ENCODE data around the gene MMD.

DNA sequence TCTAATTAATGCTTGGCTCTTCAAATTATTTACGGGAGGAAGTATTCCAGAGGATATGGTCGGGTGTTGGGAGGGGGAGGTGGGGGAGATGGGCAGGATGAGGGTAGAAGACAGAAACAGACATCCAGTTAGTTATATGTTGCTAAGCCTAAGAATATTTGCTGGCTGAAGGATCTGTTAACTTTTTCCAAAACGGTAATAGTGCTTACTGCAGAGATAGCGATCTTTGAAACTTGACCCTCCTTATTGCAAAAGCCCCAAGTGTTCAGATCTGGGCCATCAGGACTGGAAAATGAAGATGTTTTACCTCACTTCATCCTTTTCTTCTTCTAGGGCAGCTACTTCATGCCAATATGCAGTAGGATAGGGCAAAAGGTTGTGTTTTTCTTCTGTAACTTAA lies 27.0 kb upstream of the MMD start:
- TF ChIP-seq, protein P1, sequence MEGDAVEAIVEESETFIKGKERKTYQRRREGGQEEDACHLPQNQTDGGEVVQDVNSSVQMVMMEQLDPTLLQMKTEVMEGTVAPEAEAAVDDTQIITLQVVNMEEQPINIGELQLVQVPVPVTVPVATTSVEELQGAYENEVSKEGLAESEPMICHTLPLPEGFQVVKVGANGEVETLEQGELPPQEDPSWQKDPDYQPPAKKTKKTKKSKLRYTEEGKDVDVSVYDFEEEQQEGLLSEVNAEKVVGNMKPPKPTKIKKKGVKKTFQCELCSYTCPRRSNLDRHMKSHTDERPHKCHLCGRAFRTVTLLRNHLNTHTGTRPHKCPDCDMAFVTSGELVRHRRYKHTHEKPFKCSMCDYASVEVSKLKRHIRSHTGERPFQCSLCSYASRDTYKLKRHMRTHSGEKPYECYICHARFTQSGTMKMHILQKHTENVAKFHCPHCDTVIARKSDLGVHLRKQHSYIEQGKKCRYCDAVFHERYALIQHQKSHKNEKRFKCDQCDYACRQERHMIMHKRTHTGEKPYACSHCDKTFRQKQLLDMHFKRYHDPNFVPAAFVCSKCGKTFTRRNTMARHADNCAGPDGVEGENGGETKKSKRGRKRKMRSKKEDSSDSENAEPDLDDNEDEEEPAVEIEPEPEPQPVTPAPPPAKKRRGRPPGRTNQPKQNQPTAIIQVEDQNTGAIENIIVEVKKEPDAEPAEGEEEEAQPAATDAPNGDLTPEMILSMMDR (IDR thresholded peaks at IDR 0.05) = no peak
- TF ChIP-seq, protein P2, sequence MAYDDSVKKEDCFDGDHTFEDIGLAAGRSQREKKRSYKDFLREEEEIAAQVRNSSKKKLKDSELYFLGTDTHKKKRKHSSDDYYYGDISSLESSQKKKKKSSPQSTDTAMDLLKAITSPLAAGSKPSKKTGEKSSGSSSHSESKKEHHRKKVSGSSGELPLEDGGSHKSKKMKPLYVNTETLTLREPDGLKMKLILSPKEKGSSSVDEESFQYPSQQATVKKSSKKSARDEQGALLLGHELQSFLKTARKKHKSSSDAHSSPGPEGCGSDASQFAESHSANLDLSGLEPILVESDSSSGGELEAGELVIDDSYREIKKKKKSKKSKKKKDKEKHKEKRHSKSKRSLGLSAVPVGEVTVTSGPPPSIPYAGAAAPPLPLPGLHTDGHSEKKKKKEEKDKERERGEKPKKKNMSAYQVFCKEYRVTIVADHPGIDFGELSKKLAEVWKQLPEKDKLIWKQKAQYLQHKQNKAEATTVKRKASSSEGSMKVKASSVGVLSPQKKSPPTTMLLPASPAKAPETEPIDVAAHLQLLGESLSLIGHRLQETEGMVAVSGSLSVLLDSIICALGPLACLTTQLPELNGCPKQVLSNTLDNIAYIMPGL (CRISPR knock-in tag; IDR thresholded peaks at IDR 0.05) = no peak
- TF ChIP-seq, protein P3, sequence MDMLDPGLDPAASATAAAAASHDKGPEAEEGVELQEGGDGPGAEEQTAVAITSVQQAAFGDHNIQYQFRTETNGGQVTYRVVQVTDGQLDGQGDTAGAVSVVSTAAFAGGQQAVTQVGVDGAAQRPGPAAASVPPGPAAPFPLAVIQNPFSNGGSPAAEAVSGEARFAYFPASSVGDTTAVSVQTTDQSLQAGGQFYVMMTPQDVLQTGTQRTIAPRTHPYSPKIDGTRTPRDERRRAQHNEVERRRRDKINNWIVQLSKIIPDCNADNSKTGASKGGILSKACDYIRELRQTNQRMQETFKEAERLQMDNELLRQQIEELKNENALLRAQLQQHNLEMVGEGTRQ (CRISPR knock-in tag; IDR thresholded peaks at IDR 0.05) = no peak
- TF ChIP-seq, protein P4, sequence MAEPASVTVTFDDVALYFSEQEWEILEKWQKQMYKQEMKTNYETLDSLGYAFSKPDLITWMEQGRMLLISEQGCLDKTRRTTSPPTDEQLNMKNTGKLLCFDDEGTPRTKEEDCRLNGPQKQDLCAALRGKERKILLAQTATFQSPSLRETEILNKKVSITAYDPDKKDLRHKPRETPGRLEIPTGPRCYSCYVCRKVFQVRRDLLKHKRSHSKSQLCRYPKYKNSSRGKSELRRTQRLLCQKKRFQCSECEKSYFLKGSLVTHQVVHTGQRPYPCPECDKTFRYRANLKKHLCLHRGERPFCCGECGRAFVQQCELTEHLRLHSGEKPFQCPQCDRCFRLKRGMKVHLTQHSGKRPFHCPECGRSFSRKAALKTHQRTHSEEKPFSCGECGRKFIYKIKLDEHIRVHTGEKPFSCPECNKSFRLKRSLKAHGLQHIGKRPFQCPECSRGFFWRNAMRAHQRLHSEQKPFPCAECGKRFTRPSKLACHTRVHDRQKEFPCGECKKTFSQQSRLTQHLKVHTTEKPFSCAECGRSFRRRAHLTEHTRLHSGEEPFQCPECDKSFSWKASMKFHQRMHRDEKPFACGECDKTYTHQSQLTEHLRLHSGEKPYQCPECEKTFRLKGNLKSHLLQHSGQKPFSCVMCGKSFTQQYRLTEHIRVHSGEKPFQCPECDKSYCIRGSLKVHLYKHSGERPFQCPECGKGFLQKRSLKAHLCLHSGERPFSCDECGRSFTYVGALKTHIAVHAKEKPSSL (CRISPR knock-in tag; conservative IDR thresholded peaks at IDR 0.05) = no peak
- TF ChIP-seq SOX15 (CRISPR knock-in tag; IDR thresholded peaks at IDR 0.05) (no peak), FOXK1 (CRISPR knock-in tag; IDR thresholded peaks at IDR 0.05) (no peak), NFYB (CRISPR knock-in tag; conservative IDR thresholded peaks at IDR 0.05; ENCODE audit: low read depth) (no peak), RORB (CRISPR knock-in tag; IDR thresholded peaks at IDR 0.05) (no peak), MXD4 (CRISPR knock-in tag; IDR thresholded peaks at IDR 0.05; ENCODE audit: borderline replicate concordance) (no peak), TEAD4 (CRISPR knock-in tag; IDR thresholded peaks at IDR 0.05) (no peak), ZNF416 (CRISPR knock-in tag; IDR thresholded peaks at IDR 0.05) (no peak), ZNF263 (CRISPR knock-in tag; IDR thresholded peaks at IDR 0.05; ENCODE audit: low read depth) (no peak)
- TF ChIP-seq, protein P5, sequence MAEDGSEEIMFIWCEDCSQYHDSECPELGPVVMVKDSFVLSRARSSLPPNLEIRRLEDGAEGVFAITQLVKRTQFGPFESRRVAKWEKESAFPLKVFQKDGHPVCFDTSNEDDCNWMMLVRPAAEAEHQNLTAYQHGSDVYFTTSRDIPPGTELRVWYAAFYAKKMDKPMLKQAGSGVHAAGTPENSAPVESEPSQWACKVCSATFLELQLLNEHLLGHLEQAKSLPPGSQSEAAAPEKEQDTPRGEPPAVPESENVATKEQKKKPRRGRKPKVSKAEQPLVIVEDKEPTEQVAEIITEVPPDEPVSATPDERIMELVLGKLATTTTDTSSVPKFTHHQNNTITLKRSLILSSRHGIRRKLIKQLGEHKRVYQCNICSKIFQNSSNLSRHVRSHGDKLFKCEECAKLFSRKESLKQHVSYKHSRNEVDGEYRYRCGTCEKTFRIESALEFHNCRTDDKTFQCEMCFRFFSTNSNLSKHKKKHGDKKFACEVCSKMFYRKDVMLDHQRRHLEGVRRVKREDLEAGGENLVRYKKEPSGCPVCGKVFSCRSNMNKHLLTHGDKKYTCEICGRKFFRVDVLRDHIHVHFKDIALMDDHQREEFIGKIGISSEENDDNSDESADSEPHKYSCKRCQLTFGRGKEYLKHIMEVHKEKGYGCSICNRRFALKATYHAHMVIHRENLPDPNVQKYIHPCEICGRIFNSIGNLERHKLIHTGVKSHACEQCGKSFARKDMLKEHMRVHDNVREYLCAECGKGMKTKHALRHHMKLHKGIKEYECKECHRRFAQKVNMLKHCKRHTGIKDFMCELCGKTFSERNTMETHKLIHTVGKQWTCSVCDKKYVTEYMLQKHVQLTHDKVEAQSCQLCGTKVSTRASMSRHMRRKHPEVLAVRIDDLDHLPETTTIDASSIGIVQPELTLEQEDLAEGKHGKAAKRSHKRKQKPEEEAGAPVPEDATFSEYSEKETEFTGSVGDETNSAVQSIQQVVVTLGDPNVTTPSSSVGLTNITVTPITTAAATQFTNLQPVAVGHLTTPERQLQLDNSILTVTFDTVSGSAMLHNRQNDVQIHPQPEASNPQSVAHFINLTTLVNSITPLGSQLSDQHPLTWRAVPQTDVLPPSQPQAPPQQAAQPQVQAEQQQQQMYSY (CRISPR knock-in tag; IDR thresholded peaks at IDR 0.05) = no peak
